Panc1 (cell line): ENCODE data around the gene SFXN2. TPM values are rescaled to one million over a fixed set of nuclear protein-coding genes. Genes with fewer than 3 reads are reported as not detected.
A peak's percentile ranks its signal among the peaks of the same experiment; 100 is the strongest.
"Not testable (repeated sequence)": the region's sequence is repeated elsewhere in the genome, so short reads cannot be mapped to it uniquely, and the experiment has no call there.

Source experiments
- ATAC-seq: fragments of 200-7000 bp; cut with Tn5 transposase; 2 replicates; pipeline ENCODE4 v1.9.1; 2020; ENCODE audit warnings: mild to moderate bottlenecking, moderate library complexity
- BruUV-seq: library from RNA; stranded (reverse); fragments of 400-500 nt; replicated peaks from 2 replicates; lab custom pipeline; 2021; lab: Mats Ljungman, UMichigan
- CTCF ChIA-PET: fragments of 300-600 bp; sonication (Branson Sonifier 250); formaldehyde crosslinking; loops from one replicate; lab custom pipeline; 2022; ENCODE audit warnings: antibody characterized with exemption; lab: Charles Lee
- POLR2A ChIA-PET: fragments of 300-600 bp; sonication (Branson Sonifier 250); formaldehyde crosslinking; loops from one replicate; lab custom pipeline; 2022; ENCODE audit warnings: antibody characterized with exemption; lab: Charles Lee
- DNase-seq: peaks from one replicate; pipeline ENCODE4 v3.0.0-alpha.2; 2010; ENCODE audit warnings: low read depth, low spot score
- H3K27ac ChIP-seq: 2 replicates; pipeline ENCODE4 v1.5.1; 2011; ENCODE audit warnings: mild to moderate bottlenecking, low read length, inconsistent platforms
- H3K27me3 ChIP-seq: fragments of 200-500 bp; sonication (Bioruptor generic); 2 replicates; pipeline ENCODE4 v1.6.0; 2014; ENCODE audit warnings: low read length, inconsistent platforms; ENCODE audit not compliant: control insufficient read depth, insufficient read depth
- H3K36me3 ChIP-seq: fragments of 200-500 bp; sonication (Bioruptor generic); 2 replicates; pipeline ENCODE4 v1.5.1; 2014; ENCODE audit warnings: inconsistent platforms, mild to moderate bottlenecking, low read length, moderate library complexity; ENCODE audit not compliant: control insufficient read depth, insufficient read depth
- H3K4me1 ChIP-seq: 2 replicates; pipeline ENCODE4 v1.5.1; 2011; ENCODE audit warnings: inconsistent platforms, mild to moderate bottlenecking, low read length, moderate library complexity; ENCODE audit not compliant: control insufficient read depth, insufficient read depth
- H3K4me3 ChIP-seq, 2 experiments: 2 replicates each; pipeline ENCODE4 v1.5.1; 2011 to 2012; ENCODE audit warnings: low read depth in 2 of 2, low read length in 2 of 2, mild to moderate bottlenecking in 2 of 2, inconsistent platforms in 1 of 2, moderate library complexity in 1 of 2
- H3K9me3 ChIP-seq: fragments of 200-500 bp; sonication (Bioruptor generic); 2 replicates; pipeline ENCODE4 v1.5.1; 2014; ENCODE audit warnings: low read depth, mild to moderate bottlenecking, inconsistent platforms, low read length, moderate library complexity; ENCODE audit not compliant: control insufficient read depth, insufficient read depth
- POLR2AphosphoS5 ChIP-seq: IDR thresholded peaks from 2 replicates; pipeline ENCODE4 v1.6.1; 2012; ENCODE audit warnings: mild to moderate bottlenecking, low read depth, low read length, moderate library complexity
- SIN3A ChIP-seq: IDR thresholded peaks from 2 replicates; pipeline ENCODE4 v1.6.1; 2012; ENCODE audit warnings: low read depth, mild to moderate bottlenecking, low read length, moderate library complexity, borderline replicate concordance; ENCODE audit not compliant: insufficient read depth
- TCF7L2 ChIP-seq: IDR thresholded peaks from 2 replicates; pipeline ENCODE4 v1.6.1; 2011; ENCODE audit warnings: mild to moderate bottlenecking, low read depth, low read length, inconsistent platforms
- in situ Hi-C: cut with HindIII; loops from 2 replicates; pipeline ENCODE4 v1.10.0; 2016; ENCODE audit warnings: low sequenced_read_pairs, low pct_unique_long_range_greater_than_20kb
- intact Hi-C: fragments of 100-400 bp; cut with micrococcal nuclease; formaldehyde crosslinking; loops from one replicate; pipeline ENCODE4 v1.10.0; 2022; ENCODE audit not compliant: unreplicated experiment
- total RNA-seq: library from RNA; stranded (reverse); gene quantifications from one replicate; pipeline ENCODE4 v1.2.1, GENCODE V29; 2021; ENCODE audit not compliant: unreplicated experiment
- TF ChIP-seq, protein P1 (sequence below), 2 experiments: IDR thresholded peaks; 2 replicates each; pipeline ENCODE4 v1.6.1; 2011 to 2012; ENCODE audit warnings: low read depth in 2 of 2, control low read depth in 1 of 2, low read length in 1 of 2, mild to moderate bottlenecking in 1 of 2, moderate library complexity in 1 of 2; ENCODE audit not compliant: insufficient read depth in 1 of 2
- TF ChIP-seq, protein P2 (sequence below): fragments of 450-650 bp; IDR thresholded peaks from 2 replicates; pipeline ENCODE4 v1.5.1; 2017; ENCODE audit warnings: mild to moderate bottlenecking

The SFXN2 gene
- total RNA-seq, 1 experiment from 2014 or later: 11.6 TPM

DNA sequence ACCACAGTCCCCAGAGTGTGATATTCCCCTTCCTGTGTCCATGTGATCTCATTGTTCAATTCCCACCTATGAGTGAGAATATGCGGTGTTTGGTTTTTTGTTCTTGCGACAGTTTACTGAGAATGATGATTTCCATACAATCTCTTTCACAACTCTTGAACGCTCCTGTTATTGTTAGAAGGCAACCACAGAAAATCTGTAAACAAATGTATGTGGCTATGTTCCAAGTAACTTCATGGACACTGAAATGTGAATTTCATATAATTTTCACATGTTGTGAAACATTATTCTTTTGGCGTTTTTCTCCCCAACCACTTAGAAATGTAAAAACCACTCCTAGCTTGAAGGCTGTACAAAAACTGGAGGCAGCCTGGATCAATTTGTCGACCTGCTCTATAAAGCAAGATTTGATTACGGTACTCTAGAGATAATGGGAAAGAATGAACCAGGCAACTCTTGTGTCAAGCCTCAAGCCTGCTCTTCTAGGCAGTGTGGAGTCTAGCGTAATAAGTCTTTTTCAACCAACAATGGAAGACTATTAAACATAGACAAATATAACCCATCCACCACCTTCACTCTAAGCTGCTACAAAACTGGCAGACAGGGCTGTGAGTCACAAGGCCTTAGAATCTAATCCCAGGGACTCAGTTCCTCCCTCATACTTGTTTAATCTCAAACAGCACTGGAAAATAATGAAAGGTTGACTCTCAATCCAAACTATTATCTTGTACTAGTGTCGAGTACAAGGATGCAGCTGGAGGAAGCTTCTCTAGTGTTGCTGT, 23.0 kb upstream of the SFXN2 start:
- intact Hi-C loops: no loop called here
- in situ Hi-C loops: no loop called here
- no peaks in the 10 kb centered on the region for H3K9me3 ChIP-seq
- TF ChIP-seq, protein P1, sequence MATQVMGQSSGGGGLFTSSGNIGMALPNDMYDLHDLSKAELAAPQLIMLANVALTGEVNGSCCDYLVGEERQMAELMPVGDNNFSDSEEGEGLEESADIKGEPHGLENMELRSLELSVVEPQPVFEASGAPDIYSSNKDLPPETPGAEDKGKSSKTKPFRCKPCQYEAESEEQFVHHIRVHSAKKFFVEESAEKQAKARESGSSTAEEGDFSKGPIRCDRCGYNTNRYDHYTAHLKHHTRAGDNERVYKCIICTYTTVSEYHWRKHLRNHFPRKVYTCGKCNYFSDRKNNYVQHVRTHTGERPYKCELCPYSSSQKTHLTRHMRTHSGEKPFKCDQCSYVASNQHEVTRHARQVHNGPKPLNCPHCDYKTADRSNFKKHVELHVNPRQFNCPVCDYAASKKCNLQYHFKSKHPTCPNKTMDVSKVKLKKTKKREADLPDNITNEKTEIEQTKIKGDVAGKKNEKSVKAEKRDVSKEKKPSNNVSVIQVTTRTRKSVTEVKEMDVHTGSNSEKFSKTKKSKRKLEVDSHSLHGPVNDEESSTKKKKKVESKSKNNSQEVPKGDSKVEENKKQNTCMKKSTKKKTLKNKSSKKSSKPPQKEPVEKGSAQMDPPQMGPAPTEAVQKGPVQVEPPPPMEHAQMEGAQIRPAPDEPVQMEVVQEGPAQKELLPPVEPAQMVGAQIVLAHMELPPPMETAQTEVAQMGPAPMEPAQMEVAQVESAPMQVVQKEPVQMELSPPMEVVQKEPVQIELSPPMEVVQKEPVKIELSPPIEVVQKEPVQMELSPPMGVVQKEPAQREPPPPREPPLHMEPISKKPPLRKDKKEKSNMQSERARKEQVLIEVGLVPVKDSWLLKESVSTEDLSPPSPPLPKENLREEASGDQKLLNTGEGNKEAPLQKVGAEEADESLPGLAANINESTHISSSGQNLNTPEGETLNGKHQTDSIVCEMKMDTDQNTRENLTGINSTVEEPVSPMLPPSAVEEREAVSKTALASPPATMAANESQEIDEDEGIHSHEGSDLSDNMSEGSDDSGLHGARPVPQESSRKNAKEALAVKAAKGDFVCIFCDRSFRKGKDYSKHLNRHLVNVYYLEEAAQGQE (IDR thresholded peaks at IDR 0.05; ENCODE audit: insufficient read depth in 1 of 2, low read depth in 2 of 2, low read length in 1 of 2): no peak
- ChIA-PET POLR2A (interaction anchor here (0.6 kb wide), 1 partner anchor 18 kb away, joined by 3 read pairs; no protein-coding TSS in a partner anchor), CTCF (interaction anchor here (0.9 kb wide), 1 partner anchor 23 kb away, joined by 5 read pairs; the partner anchor contains the start of genes ARL3 and SFXN2)
- H3K27ac ChIP-seq: no peak overlapping the region
- H3K36me3 ChIP-seq: no peaks in the 10 kb centered on the region
- H3K4me3 ChIP-seq: no peak overlapping the region
- no peak for DNase-seq
- H3K4me1 ChIP-seq: no peaks in the 10 kb centered on the region
- BruUV-seq: no TSS peak
- ATAC-seq: no peak
- H3K27me3 ChIP-seq: no peaks in the 10 kb centered on the region

DNA sequence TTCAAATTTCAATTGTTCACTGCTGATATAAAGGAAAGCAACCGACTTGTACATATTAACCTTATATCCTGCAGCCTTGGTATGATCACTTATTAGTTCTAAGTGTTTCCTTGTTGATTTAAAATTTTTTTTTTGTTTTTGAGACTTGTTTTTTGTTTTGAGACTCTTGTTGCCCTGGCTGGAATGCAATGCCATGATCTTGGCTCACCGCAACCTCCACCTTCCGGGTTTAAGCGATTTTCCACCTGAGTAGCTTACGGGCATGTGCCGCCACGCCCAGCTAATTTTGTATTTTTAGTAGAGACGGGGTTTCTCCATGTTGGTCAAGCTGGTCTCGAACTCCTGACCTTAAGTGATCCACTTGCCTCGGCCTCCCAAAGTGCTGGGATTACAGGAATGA, 19.0 kb upstream of the SFXN2 start:
- TSS peak; percentile 31 for BruUV-seq
- intact Hi-C loops, H3K27ac ChIP-seq, H3K27me3 ChIP-seq, H3K9me3 ChIP-seq, DNase-seq, POLR2A ChIA-PET, CTCF ChIA-PET, in situ Hi-C loops, ATAC-seq, H3K4me1 ChIP-seq, H3K4me3 ChIP-seq: not testable (repeated sequence)
- peaks cover 12% of the 10 kb centered on the region for H3K36me3 ChIP-seq

DNA sequence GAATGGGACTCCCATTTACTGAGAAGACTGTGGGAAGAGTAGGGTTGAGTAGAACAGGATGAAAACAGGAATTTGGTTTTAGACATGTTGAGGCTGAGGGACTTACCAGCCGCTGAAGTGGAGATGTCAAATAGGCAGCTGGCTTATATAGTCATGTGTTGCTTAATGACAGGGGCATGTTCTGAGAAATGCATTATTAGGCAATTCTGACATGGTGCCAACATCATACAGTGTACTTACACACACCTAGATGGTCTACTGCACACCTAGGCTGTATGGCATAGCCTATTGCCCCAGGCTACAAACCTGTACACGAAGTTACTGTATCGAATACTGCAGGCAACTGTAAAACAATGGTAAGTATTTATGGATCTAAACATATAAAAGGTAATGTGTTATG, 17.7 kb upstream of the SFXN2 start:
- ATAC-seq (no peak), DNase-seq (no peak)
- TF ChIP-seq TCF7L2 (no peak), SIN3A (no peak), POLR2AphosphoS5 (no peak)
- TF ChIP-seq, protein P2, sequence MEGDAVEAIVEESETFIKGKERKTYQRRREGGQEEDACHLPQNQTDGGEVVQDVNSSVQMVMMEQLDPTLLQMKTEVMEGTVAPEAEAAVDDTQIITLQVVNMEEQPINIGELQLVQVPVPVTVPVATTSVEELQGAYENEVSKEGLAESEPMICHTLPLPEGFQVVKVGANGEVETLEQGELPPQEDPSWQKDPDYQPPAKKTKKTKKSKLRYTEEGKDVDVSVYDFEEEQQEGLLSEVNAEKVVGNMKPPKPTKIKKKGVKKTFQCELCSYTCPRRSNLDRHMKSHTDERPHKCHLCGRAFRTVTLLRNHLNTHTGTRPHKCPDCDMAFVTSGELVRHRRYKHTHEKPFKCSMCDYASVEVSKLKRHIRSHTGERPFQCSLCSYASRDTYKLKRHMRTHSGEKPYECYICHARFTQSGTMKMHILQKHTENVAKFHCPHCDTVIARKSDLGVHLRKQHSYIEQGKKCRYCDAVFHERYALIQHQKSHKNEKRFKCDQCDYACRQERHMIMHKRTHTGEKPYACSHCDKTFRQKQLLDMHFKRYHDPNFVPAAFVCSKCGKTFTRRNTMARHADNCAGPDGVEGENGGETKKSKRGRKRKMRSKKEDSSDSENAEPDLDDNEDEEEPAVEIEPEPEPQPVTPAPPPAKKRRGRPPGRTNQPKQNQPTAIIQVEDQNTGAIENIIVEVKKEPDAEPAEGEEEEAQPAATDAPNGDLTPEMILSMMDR: no peak
- TF ChIP-seq, protein P1 (IDR thresholded peaks at IDR 0.05; ENCODE audit: insufficient read depth in 1 of 2, low read depth in 2 of 2, low read length in 1 of 2): no peak
- Histone ChIP-seq H3K9me3 (no peaks in the 10 kb centered on the region), H3K36me3 (peaks cover 12% of the 10 kb centered on the region), H3K4me1 (no peaks in the 10 kb centered on the region), H3K4me3 (no peak overlapping the region), H3K27me3 (no peaks in the 10 kb centered on the region), H3K27ac (no peak overlapping the region)
- POLR2A ChIA-PET: interaction anchor here (0.7 kb wide), 1 partner anchor 115 kb away, joined by 12 read pairs; no protein-coding TSS in a partner anchor
- intact Hi-C loops (no loop called here), in situ Hi-C loops (no loop called here)
- CTCF ChIA-PET: interaction anchor here (0.6 to 0.7 kb wide), 2 partner anchors 12 to 163 kb away, joined by 4 to 5 read pairs; no protein-coding TSS in a partner anchor
- BruUV-seq: no TSS peak
